Measurements from ENCODE around the gene KCNJ11. TPM values are rescaled to one million over a fixed set of nuclear protein-coding genes. Genes with fewer than 3 reads are reported as not detected.

KCNJ11 gene
- total and polyA plus RNA-seq, 2 donors (not counting 3 experiments of a cell fraction or from before 2014, with no cell fraction given): 0.04 TPM; not detected in 1

- Histone ChIP-seq H4K20me1 (replicated peaks; ENCODE audit: control insufficient read depth, extremely low read depth, insufficient read depth, low read length) (no peaks in the 10 kb centered on the region), H3K27me3 (ENCODE audit: control insufficient read depth in 2 of 2, insufficient read depth in 2 of 2, low read length in 2 of 2) (no peaks in the 10 kb centered on the region), H3K4me3 (replicated peaks in 1 of 3; ENCODE audit: insufficient read depth in 1 of 3, low read depth in 1 of 3, low read length in 3 of 3) (no peak overlapping the region), H3K4me1 (ENCODE audit: control insufficient read depth, extremely low read depth, insufficient read depth, low read length) (peaks cover 5% of the 10 kb centered on the region), H3K9me1 (replicated peaks; ENCODE audit: control insufficient read depth, extremely low read depth, insufficient read depth, low read length) (no peaks in the 10 kb centered on the region), H2AFZ (ENCODE audit: low read depth, low read length) (no peak overlapping the region), H3K36me3 (ENCODE audit: control insufficient read depth in 2 of 2, extremely low read depth in 1 of 2, insufficient read depth in 2 of 2, low read length in 2 of 2) (no peaks in the 10 kb centered on the region), H3K27ac (ENCODE audit: insufficient read depth, low read depth, low read length) (no peak overlapping the region), H3K79me2 (ENCODE audit: control insufficient read depth, insufficient read depth, low read length) (no peaks in the 10 kb centered on the region), H3K9ac (replicated peaks; ENCODE audit: extremely low read depth, insufficient read depth, low read length) (no peak overlapping the region), H3K4me2 (ENCODE audit: insufficient read depth, low read length) (no peak overlapping the region), H3K9me3 (replicated peaks; ENCODE audit: control insufficient read depth, insufficient read depth, low read length) (no peaks in the 10 kb centered on the region)
- CTCF ChIA-PET: interaction anchor here (1.0 to 1.3 kb wide), 2 partner anchors 11 to 120 kb away, joined by 3 to 5 read pairs; no protein-coding TSS in a partner anchor
- no peak for DNase-seq (ENCODE audit: low read depth, low spot score)
- FAIRE-seq: no peak
- intact Hi-C loops (cut with micrococcal nuclease) (no loop called here), dilution Hi-C loops (cut with MboI; ENCODE audit: extremely low pct_ligation_motif_present, low sequenced_read_pairs) (no loop called here)
- BruUV-seq (replicated peaks): no TSS peak
- POLR2A ChIA-PET: no interaction called here
- no peak for TF ChIP-seq MYC (IDR thresholded peaks at IDR 0.05; ENCODE audit: low read depth, low read length)
Measured at GRCh38 chr11:17408641-17409040, 20.2 kb upstream of the KCNJ11 start.

- Histone ChIP-seq H3K9ac (replicated peaks; ENCODE audit: extremely low read depth, insufficient read depth, low read length) (no peak overlapping the region), H3K27me3 (ENCODE audit: control insufficient read depth in 2 of 2, insufficient read depth in 2 of 2, low read length in 2 of 2) (no peaks in the 10 kb centered on the region), H3K9me1 (replicated peaks; ENCODE audit: control insufficient read depth, extremely low read depth, insufficient read depth, low read length) (no peaks in the 10 kb centered on the region), H3K79me2 (ENCODE audit: control insufficient read depth, insufficient read depth, low read length) (no peaks in the 10 kb centered on the region), H3K4me1 (ENCODE audit: control insufficient read depth, extremely low read depth, insufficient read depth, low read length) (peaks cover 5% of the 10 kb centered on the region), H2AFZ (ENCODE audit: low read depth, low read length) (no peak overlapping the region), H3K4me3 (replicated peaks in 1 of 3; ENCODE audit: insufficient read depth in 1 of 3, low read depth in 1 of 3, low read length in 3 of 3) (no peak overlapping the region), H3K36me3 (ENCODE audit: control insufficient read depth in 2 of 2, extremely low read depth in 1 of 2, insufficient read depth in 2 of 2, low read length in 2 of 2) (no peaks in the 10 kb centered on the region), H3K4me2 (ENCODE audit: insufficient read depth, low read length) (no peak overlapping the region), H4K20me1 (replicated peaks; ENCODE audit: control insufficient read depth, extremely low read depth, insufficient read depth, low read length) (no peaks in the 10 kb centered on the region), H3K9me3 (replicated peaks; ENCODE audit: control insufficient read depth, insufficient read depth, low read length) (no peaks in the 10 kb centered on the region), H3K27ac (ENCODE audit: insufficient read depth, low read depth, low read length) (no peak overlapping the region)
- no peak for DNase-seq (ENCODE audit: low read depth, low spot score)
- ChIA-PET CTCF (interaction anchor here (1.0 to 1.3 kb wide), 2 partner anchors 11 to 120 kb away, joined by 3 to 5 read pairs; no protein-coding TSS in a partner anchor), POLR2A (no interaction called here)
- dilution Hi-C loops (cut with MboI; ENCODE audit: extremely low pct_ligation_motif_present, low sequenced_read_pairs): no loop called here
- TF ChIP-seq POLR2AphosphoS5 (IDR thresholded peaks at IDR 0.05; ENCODE audit: insufficient read depth, low read depth, low read length) (no peak), POLR2A (IDR thresholded peaks at IDR 0.05; ENCODE audit: low read depth, low read length) (no peak), GATA2 (IDR thresholded peaks at IDR 0.05; ENCODE audit: insufficient read depth, insufficient read length, low read depth, low read length) (no peak)
- no peak for FAIRE-seq
- BruUV-seq (replicated peaks): no TSS peak
- intact Hi-C loops (cut with micrococcal nuclease): no loop called here
Measured at GRCh38 chr11:17408026-17408425, 19.6 kb upstream of the KCNJ11 start.

Measured in endothelial cell of umbilical vein (primary cell).